Dedifferentiated amniotic fluid mesenchymal stem cell (primary cell): ENCODE results near the gene CACNA1F.
"Not testable (repeated sequence)": the region's sequence is repeated elsewhere in the genome, so short reads cannot be mapped to it uniquely, and the experiment has no call there.

ENCODE experiments used
- DNase-seq: peaks from one replicate; pipeline ENCODE4 v3.0.0-alpha.2; 2016; ENCODE audit errors: extremely low spot score

Gene CACNA1F

GRCh38 chrX:49176421-49177326, 56.5 kb downstream of the CACNA1F start:
- DNase-seq: no peak

- DNase-seq: no peak
These were observed 57.5 kb downstream of the CACNA1F start for GRCh38 chrX:49175435-49176274.

- DNase-seq: no peak
These were observed 58.4 kb downstream of the CACNA1F start for GRCh38 chrX:49174723-49175122.

GRCh38 chrX:49173544-49173943, 59.6 kb downstream of the CACNA1F start:
- DNase-seq: not testable (repeated sequence)

- DNase-seq: no peak
These were observed 60.8 kb downstream of the CACNA1F start for GRCh38 chrX:49172280-49172780.

GRCh38 chrX:49171752-49172279, 61.3 kb downstream of the CACNA1F start, which contains the start of gene PLP2:
Gene PLP2, plus strand, starts transcription at chrX:49171898. Its CDS starts 103 bp downstream, at chrX:49172001.
- no peak for DNase-seq

- no peak for DNase-seq
These were observed 65.4 kb downstream of the CACNA1F start for GRCh38 chrX:49167740-49168108.

GRCh38 chrX:49166914-49167739, 66.0 kb downstream of the CACNA1F start:
- DNase-seq: no peak

GRCh38 chrX:49165901-49166881, 66.9 kb downstream of the CACNA1F start:
- no peak for DNase-seq

GRCh38 chrX:49164589-49165360, 68.4 kb downstream of the CACNA1F start:
- DNase-seq: no peak

GRCh38 chrX:49163555-49164419, 69.4 kb downstream of the CACNA1F start:
- peak; percentile 51 for DNase-seq

- no peak for DNase-seq
These were observed 70.5 kb downstream of the CACNA1F start, which contains the start of gene MAGIX for GRCh38 chrX:49162620-49163019. Gene MAGIX, plus strand, starts transcription at chrX:49162758. Its CDS starts 132 bp downstream, at chrX:49162890.

- no peak for DNase-seq
These were observed 71.5 kb downstream of the CACNA1F start for GRCh38 chrX:49161632-49162031.

GRCh38 chrX:49160908-49161307, 72.2 kb downstream of the CACNA1F start:
- no peak for DNase-seq

- no peak for DNase-seq
These were observed 75.9 kb downstream of the CACNA1F start for GRCh38 chrX:49157194-49157593.

- peak; percentile 77 for DNase-seq
These were observed 77.0 kb downstream of the CACNA1F start for GRCh38 chrX:49155900-49156837.
